Skeletal muscle cell (primary cell): ENCODE results near the gene MAN1A1.
"Not testable (repeated sequence)": the region's sequence is repeated elsewhere in the genome, so short reads cannot be mapped to it uniquely, and the experiment has no call there.

Experiments used
- DNase-seq: peaks from one replicate; pipeline ENCODE4 v3.0.0-alpha.2; 2010; ENCODE audit warnings: low read depth
- H3K4me3 ChIP-seq: 2 replicates; pipeline ENCODE4 v1.5.1; 2011; ENCODE audit warnings: low read depth, mild to moderate bottlenecking, control low read depth, low read length, moderate library complexity

Gene MAN1A1

DNA sequence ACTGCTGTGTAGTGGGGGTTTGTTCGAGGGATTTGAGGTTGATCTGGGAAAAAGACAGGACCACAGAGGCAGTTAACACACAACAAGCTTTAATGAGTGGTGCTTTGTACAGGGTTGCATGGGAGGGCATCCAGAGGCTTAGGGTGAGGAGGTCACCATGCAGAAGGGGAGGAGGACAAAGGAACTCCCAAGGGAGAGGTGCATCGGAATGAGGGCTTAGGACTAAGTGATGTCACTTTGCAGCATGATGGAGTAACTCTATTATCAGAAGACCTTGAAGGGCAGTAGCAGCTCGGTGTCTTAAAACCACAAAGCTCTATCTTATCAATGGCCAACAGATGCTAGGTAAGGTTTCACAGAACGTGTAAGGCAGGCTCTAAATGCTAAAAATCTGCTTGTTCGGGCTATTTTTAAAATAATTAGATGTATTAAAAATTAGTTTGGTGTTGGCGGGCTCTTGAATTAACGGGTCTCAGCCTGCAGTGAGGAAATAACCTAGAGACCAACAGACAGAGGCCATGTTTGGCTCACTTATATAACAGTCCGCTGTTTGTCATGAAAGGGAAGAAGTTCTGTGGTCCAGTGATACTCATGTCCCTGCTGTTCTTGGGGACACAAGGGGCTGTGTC is 37.9 kb downstream of the MAN1A1 start:
- no peak for DNase-seq
- H3K4me3 ChIP-seq = no peak overlapping the region

DNA sequence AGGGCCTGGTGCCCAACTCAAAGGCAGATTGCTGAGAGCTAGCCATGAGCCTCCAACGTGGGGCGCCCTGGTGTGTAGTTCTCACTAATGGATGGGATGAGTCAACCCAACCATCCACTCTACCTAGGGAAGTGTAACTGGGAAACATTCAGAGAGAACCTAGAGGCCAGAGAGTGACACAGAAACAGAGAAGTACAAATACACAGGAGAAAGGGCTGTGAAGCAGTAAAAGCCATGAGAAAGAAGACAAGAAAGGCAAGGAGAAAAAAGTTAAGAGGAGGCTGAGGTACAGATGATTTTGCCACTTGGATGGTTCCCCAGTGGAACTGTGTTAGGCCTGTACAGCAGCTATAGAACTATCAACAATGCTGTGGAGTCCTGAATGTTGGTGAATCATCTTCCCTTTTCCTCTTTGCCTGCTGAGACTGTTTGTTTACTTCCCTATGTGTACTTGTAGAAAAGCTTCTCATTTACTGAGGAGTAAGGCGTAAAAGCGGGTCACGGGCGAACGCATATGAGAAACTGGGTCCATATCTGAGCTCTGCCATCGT is 39.0 kb downstream of the MAN1A1 start:
- no peak for DNase-seq
- H3K4me3 ChIP-seq = no peak overlapping the region

DNA sequence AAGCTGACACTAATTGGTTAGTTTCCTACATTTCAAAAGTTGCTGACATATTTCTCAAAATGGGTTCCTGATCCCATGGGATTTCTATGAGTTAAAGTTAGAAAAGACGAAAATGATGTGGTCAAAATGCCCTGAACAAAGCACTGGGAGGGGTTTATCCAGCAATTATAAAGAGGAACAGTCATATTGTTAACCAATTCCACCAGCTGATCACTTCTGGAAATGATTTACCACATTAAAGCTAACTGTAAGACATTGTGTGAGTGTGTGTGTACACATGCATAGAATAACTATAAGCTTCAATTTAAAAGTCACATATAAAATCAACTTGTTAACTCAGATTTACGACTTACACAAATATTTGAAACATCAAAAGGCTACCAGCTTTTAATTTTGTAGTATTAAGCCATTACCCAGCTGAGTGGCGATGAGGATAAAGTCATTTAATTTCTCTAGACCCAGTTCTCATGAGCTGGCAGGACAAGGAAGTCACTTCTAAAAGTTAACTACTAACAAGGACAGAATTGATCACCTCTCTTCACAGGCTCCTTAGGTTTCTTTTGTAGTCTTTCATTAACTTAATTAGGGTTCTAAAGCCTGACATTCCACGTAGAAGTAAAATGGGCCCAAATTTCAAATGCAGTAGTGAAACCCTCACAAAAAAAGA is 40.4 kb downstream of the MAN1A1 start:
- no peak overlapping the region for H3K4me3 ChIP-seq
- DNase-seq = no peak

DNA sequence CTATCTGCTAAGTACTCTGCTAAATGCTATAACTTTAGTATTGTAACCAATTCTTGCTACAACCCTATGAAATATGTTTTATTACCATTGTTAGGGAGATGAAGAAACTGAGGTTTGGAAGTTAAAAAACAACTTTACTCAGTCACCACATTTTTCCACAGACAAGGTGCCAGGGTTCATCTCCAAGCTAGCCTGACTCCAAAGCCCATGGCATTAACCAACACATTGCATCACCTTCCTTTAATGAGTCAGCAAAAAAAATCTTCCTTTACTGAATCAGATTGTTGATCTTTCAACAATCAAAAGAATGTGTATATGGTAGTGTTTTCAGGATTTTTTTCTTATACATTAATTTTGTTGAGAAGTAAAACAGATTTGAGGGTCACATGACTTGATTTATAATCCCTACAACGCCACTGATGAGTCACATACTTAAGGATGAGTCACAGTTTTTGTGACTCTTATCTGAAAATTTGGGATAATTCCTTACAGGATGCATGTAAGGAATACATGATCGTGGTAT is 41.5 kb downstream of the MAN1A1 start:
- no peak overlapping the region for H3K4me3 ChIP-seq
- DNase-seq = peak; percentile 64

DNA sequence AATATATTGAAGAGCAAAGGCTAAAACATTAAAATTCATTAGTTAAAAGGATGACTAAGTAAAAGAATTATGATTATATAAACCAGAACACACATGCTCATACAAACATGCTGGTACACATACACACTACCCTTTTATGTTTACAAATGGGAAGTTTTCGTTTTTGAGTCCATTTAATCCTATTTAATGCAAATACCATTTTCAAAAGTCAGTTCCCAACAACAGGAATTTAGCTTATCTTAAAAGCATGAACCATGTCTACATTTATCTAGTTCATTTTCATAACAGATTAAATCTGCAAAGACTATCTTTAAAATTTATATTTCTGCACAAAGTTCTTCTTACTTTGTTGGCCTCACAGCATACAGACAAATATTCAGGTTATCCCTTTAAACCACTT is 42.5 kb downstream of the MAN1A1 start:
- DNase-seq = no peak
- H3K4me3 ChIP-seq = no peak overlapping the region

DNA sequence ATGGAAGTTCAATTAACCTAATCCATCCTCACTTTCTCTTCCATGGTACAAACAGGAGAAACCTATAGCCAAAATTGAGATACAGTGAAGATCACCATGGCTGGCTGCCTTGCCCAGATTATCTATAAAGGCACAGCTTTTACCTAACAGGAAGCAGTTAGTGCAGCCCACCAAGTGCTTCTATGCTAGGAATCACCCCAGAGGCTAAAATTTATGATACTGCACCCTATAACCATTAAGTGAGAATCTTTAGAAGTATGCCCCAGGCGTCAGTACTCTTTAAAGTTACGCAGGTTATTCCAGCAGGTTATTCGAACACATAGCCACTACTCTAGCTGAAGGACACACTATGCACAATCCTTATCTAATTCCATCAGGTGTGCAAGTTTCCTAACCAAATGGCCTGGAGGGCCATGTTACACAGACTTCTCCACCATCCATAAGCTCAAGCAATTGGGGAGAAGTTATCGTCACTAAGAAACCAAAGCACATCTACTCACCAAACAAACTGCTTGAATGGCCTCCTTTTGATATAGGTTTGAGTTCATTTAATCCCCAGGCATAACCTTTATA is 43.1 kb downstream of the MAN1A1 start:
- H3K4me3 ChIP-seq = no peak overlapping the region
- DNase-seq = no peak

DNA sequence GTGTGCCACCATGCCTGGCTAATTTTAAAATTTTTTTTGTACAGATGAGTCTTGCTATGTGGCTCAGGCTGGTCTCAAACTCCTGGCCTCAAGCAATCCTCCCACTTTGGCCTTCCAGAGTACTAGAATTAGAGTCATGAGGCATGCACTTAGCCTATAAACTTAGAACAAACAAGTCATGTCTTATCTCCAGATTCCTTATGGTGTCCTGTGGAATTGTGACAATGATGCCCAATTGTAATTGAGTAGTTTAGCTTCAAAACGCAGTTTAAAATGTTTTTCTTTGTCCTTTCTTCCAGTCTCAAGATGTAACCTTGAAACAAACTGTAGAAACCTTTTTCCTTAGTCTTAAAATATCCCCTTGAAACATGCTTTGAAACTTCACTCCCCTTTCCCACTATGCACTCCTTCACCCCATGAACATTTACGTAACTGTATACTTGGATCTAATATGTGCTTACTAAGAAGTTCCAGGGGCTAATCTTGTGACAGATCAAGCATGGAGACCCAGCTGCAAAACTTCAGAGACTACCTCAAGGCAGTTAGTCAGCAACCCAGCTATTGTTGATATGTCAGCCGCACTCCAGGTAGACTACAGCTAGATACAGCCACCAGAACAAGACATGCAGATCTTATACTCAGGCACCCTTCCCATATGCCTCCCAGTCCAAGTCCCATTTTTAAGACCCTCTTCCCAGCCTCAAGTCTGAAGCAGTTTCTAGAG is 46.2 kb downstream of the MAN1A1 start:
- H3K4me3 ChIP-seq = no peak overlapping the region
- no peak for DNase-seq

DNA sequence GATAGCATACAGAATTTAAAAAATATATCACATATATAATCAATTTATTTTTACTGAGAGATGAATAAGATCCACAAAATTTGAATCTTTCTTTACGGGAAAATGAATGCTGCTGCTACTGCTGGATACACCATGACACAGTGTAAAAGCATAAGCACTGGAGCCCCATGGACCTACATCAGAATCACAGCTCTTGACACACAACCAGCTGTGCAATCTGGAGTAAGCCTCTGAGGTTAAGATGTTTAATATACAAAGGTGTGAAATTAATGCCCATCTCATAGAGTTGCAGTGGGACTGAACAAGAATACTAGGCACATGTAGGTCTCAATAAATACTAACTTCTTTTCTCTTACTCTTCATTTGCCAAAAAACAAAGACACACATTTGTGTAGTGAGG is 48.1 kb downstream of the MAN1A1 start:
- no peak overlapping the region for H3K4me3 ChIP-seq
- DNase-seq = no peak

DNA sequence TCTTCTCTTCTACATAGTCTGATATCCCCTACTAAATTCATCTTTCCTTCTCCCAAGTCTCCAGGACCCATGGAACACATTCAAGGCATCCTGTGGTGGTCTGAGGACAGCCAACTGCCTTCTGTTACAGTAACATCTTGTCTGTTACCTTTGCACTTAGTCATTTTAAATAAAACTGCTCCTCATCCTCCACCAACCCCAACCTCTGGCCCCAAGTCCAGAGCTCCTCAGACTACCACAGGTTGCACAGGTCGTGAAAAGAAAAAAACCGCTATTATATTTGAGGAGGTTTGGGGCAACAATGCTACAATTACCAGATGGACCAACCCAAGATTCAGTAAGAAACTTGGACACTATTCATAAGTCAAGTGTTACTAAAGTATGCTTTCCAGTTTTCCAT is 49.9 kb downstream of the MAN1A1 start:
- H3K4me3 ChIP-seq = no peak overlapping the region
- no peak for DNase-seq

DNA sequence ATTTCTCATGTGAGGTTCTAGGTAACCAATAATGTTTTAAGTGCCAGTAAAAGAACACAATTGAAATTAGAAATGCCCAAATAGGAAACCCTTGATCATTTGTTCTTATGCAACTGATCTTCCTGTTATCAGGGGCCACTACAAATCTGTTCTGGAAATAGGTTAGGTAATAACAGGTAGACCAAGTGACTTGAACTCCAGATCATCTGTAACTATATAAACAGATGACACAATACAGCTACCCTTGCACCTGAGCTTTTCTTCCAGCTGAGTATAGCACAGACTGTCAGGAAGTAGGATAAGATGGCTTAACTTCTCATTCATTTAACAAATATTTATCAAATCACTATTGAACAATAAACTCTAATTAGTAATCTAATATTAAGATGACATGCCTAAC is 52.5 kb downstream of the MAN1A1 start:
- DNase-seq = no peak
- no peak overlapping the region for H3K4me3 ChIP-seq

DNA sequence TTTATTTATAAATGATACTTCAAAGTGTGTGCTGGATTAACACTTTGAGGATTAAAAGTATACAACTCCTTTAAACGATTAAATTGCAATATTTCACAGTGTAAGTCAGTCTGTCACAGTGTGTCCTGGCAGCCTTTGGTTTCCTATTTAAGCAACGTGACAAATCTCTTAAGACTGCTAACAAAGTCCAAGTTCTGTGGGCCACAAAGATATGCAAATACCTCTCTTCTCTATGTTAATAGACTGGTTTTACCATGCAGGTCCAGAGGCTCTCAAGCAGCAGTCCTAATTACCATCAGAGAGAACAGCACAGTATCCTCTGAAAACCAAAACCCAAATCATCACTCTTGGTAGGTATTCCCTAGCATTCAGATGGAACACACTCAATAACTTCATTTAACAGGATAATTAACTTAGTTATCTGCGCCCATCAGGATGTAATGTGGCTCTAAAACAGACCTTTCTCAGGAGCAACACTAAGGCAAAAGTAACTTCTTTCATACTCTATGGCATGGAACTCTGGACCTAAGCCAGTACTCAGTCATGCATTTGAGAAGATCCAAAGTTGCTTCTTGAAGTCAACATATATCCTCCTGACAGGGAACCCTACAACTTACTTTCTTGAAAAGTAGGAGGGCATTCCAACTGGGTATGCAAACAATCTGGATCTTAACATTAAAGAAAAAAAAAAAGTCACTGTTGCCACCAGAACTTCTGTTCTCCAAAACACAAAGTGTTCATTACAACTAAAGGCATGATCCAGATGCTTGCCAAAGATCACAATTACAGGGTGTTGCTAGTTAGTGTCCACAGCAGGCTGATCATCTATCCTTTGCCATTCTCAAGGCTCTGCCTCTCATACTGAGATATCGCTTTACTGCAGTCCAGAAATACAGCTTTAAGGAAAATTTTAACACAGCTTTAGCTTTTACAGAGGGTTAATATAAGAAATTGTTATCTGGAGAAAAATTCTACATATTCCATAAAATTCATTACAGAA is 53.2 kb downstream of the MAN1A1 start:
- no peak for DNase-seq
- no peak overlapping the region for H3K4me3 ChIP-seq

DNA sequence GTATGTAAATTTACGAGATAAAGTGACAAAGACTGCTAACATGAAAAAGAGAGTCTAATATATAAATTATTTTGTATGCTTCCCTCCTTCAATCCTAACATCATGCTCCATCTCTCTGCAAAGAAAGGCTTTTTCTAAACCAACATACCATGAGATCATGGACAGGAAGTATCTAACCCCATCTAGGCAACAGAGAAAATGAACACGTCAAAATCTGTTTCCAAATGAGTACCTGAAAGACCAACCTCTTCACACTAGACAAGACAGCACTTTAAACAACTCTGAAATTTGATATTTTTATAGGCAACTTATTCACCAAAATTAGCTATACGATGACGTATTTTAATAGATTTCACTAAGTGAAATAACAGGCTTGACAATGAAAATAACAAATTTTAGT is 54.6 kb downstream of the MAN1A1 start:
- no peak for DNase-seq
- H3K4me3 ChIP-seq = no peak overlapping the region

DNA sequence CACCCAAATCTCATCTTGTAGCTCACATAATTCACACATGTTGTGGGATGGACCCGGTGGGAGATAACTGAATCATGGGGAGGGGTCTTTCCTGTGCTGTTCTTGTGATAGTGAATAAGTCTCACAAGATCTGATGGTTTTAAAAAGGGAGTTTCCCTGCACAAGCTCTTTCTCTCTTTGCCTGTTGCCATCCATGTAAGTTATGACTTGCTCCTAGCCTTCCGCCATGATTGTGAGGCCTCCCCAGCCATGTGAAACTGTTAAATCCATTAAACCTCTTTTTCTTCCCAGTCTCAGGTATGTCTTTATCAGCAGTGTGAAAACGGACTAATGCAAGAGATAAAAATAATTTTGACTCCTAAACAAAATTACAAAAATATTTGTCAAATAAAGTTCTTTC is 58.5 kb downstream of the MAN1A1 start:
- not testable (repeated sequence) for DNase-seq, H3K4me3 ChIP-seq

DNA sequence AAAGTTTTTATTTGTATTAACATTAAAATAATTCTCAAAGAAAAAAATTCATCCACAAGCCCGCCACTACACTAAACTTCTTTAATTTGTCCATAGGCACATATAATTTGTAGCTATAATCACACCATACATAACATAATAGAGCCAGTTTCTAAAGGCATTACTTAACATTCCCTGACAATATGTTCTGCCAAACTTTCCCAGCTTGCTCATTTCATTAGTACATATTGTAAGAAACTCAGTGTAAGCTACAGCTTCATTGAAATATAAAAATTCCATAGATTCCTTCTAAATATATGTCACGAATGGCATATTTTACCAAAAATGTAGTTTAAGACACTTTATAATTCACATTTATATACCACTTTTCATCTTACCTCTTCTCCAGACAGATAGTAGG is 59.3 kb downstream of the MAN1A1 start:
- DNase-seq = no peak
- H3K4me3 ChIP-seq = no peak overlapping the region

DNA sequence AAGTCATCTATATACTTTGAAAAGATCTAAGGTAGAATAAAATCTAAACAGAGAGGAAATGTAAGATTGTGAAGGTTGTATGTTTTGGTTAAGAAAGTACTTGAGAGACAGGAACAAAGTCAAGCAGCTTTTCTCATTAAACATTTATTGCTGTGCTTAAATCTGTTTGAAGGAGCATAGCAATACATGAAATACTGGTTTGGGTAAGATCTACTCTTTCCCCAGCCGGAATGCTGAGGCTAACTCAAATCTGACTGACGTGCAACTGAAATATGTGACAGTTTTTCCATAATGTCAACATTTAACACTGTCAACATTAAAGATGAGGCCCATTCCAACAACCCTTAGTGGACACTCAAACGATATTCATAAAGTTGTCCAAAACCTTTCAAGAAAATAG is 59.9 kb downstream of the MAN1A1 start:
- H3K4me3 ChIP-seq = no peak overlapping the region
- no peak for DNase-seq

DNA sequence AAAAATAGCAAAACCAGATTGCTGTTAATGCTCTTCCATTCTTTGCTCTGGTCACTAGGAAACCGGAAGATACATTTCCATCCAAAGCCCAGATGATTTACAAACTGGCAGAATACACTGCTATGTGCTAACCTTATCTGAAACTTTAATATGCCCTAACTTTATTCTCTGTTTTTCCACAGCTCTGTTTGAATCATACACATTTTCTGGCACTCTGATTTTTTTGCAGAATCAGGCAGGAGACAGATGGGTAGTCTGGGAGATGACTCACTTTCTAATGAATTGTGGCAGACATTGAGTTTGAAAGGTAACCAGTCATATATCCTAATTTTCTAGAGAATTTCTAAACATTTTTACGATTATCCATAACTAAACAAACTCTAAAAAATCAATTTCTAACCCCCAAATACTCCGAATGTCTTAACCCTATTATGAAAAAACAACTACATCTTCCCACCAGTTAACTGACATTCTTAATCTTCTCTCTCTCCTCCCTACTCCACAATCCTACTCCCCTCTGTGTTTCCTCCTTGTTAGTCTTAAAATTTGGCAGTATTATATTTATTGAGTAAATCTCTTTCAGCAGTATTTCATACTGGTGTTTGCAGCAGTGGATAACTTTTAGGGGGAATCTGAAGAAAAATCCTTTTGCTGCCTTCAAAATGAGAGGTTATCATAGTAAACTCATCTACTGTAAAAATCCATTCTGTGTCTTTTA is 63.5 kb downstream of the MAN1A1 start:
- DNase-seq = no peak

DNA sequence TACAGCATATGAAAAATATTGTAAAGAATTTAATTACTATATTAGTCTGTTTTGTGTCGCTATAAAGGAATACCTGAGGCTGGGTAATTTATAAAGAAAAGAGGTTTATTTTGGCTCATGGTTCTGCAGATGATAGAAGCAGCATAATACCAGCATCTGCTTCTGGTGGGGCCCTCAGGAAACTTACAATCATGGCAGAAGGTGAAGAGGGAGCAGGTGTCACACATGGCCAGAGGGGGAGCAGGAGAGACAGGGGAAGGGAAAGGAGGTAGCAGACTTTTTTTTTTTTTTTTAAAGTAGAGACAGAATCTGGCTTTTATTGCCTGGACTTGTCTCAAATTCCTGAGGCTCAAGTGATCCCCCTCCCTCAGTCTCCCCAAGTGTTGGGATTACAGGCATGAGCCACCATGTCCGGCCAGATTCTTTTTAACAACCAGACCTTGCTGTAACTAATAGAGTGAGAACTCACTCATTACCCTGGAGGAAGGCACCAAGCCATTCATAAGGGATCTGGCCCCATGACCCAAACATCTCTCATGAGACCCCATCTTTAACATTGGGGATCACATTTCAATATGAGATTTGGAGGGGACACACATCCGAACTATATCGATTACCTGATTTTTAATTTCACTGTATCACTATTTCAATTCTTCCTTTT is 64.6 kb downstream of the MAN1A1 start:
- H3K4me3 ChIP-seq = no peak overlapping the region
- no peak for DNase-seq

More for the DNA sequence above, 63.5 kb downstream of the MAN1A1 start:
- H3K4me3 ChIP-seq = no peak overlapping the region
